ENCODE data around the gene VWDE.
"Not testable (repeated sequence)": the region's sequence is repeated elsewhere in the genome, so short reads cannot be mapped to it uniquely, and the experiment has no call there.

The VWDE gene

GRCh38 chr7:12401538-12402364 is 1.9 kb downstream of the VWDE start:
- DNase-seq: no peak

GRCh38 chr7:12398186-12398585 is 5.5 kb downstream of the VWDE start:
- DNase-seq: no peak

GRCh38 chr7:12397671-12398070 is 6.0 kb downstream of the VWDE start:
- DNase-seq: no peak

- not testable (repeated sequence) for DNase-seq
Measured at GRCh38 chr7:12396670-12397069, 7.0 kb downstream of the VWDE start.

GRCh38 chr7:12391922-12392615 is 11.6 kb downstream of the VWDE start:
- no peak for DNase-seq

- DNase-seq: no peak
Measured at GRCh38 chr7:12389089-12389700, 14.5 kb downstream of the VWDE start.

GRCh38 chr7:12386313-12386740 is 17.3 kb downstream of the VWDE start:
- DNase-seq: no peak

GRCh38 chr7:12385364-12385786 is 18.3 kb downstream of the VWDE start:
- DNase-seq: no peak

GRCh38 chr7:12383377-12383776 is 20.3 kb downstream of the VWDE start:
- no peak for DNase-seq

- DNase-seq: no peak
Measured at GRCh38 chr7:12378389-12378788, 25.3 kb downstream of the VWDE start.

- no peak for DNase-seq
Measured at GRCh38 chr7:12377406-12377805, 26.3 kb downstream of the VWDE start.

- no peak for DNase-seq
Measured at GRCh38 chr7:12373580-12374263, 29.9 kb downstream of the VWDE start.

GRCh38 chr7:12370249-12370648 is 33.4 kb downstream of the VWDE start:
- no peak for DNase-seq

GRCh38 chr7:12369756-12370155 is 33.9 kb downstream of the VWDE start:
- no peak for DNase-seq

GRCh38 chr7:12369072-12369471 is 34.6 kb downstream of the VWDE start:
- DNase-seq: no peak

GRCh38 chr7:12360948-12361347 is 42.7 kb downstream of the VWDE start:
- DNase-seq: no peak

GRCh38 chr7:12358694-12359093 is 45.0 kb downstream of the VWDE start:
- DNase-seq: no peak

GRCh38 chr7:12357508-12357907 is 46.2 kb downstream of the VWDE start:
- DNase-seq: no peak

GRCh38 chr7:12351843-12352242 is 51.8 kb downstream of the VWDE start:
- no peak for DNase-seq

GRCh38 chr7:12350971-12351370 is 52.7 kb downstream of the VWDE start:
- DNase-seq: no peak

- no peak for DNase-seq
Measured at GRCh38 chr7:12337095-12337494, 66.6 kb downstream of the VWDE start.

GRCh38 chr7:12328888-12329770 is 74.5 kb downstream of the VWDE start:
- DNase-seq: no peak
